Small intestine (tissue), 4 donors: ENCODE measurements around the gene EXOSC1. TPM values are rescaled to one million over a fixed set of nuclear protein-coding genes. Genes with fewer than 3 reads are reported as not detected.

ENCODE experiments used
- polyA plus RNA-seq, 4 donors: library from polyadenylated mRNA; stranded (reverse) in 3 of 4; unstranded in 1 of 4; fragments of 200-250 nt in 3 of 4; fragments of 120-200 nt in 1 of 4; gene quantifications; one replicate each; pipeline versions ENCODE4 v1.2.1 to v1.2.3, GENCODE V29; 2013
- donor health status: healthy with polysubstance abuse.
- donor health status: Bipolar disorder and iron deficiency.
- donor health status: healthy.

EXOSC1 gene
- polyA plus RNA-seq, 4 donors, result 33.8 to 47.1 (median 37.9) TPM

Other genes with a start within 250 kb of the EXOSC1 start
- gene ARHGAP19, start 153.4 kb downstream of the EXOSC1 start, polyA plus RNA-seq, result 10 to 100 TPM in 1 of 4 donors, 1 to 10 TPM in 3; 2.2 to 15.2 (median 3.7) TPM
- gene FRAT1, start 126.7 kb downstream of the EXOSC1 start, polyA plus RNA-seq, result 1 to 10 TPM; 3.8 to 6.1 (median 5.4) TPM
- gene FRAT2, start 111.3 kb downstream of the EXOSC1 start, polyA plus RNA-seq, result 10 to 100 TPM; 23.2 to 38.2 (median 29.1) TPM
- gene RRP12, start 44.7 kb downstream of the EXOSC1 start, polyA plus RNA-seq, result 10 to 100 TPM in 2 of 4 donors, 1 to 10 TPM in 2; 6.0 to 24.5 (median 12.5) TPM
- gene PGAM1, start 19.8 kb downstream of the EXOSC1 start, polyA plus RNA-seq, result 100 to 1,000 TPM; 129 to 300 (median 235) TPM
- gene ZDHHC16, start 169 bp upstream of the EXOSC1 start, polyA plus RNA-seq, result 10 to 100 TPM; 17.0 to 36.0 (median 28.9) TPM
- gene MMS19, start 52.4 kb upstream of the EXOSC1 start, polyA plus RNA-seq, result 10 to 100 TPM; 44.7 to 55.3 (median 50.5) TPM
- 1 to 10 TPM; 1.1 to 7.6 (median 4.8) TPM for gene UBTD1, start 52.9 kb upstream of the EXOSC1 start, polyA plus RNA-seq
- gene ANKRD2, start 126.8 kb upstream of the EXOSC1 start, polyA plus RNA-seq, result 1 to 10 TPM in 2 of 4 donors, under 1 TPM in 2; 0.04 to 8.6 (median 2.0) TPM
- gene HOGA1, start 138.4 kb upstream of the EXOSC1 start, polyA plus RNA-seq, result 10 to 100 TPM in 1 of 4 donors, under 1 TPM in 3; 0.45 to 12.1 (median 0.66) TPM
- gene C10orf62, start 143.7 kb upstream of the EXOSC1 start, polyA plus RNA-seq, result under 1 TPM in 1 of 4 donors, not detected in 3; 0.41 TPM
- gene MORN4, start 187.5 kb upstream of the EXOSC1 start, polyA plus RNA-seq, result 10 to 100 TPM in 1 of 4 donors, 1 to 10 TPM in 1, not detected in 2; 4.0 to 15.5 TPM
- gene PI4K2A, start 194.7 kb upstream of the EXOSC1 start, polyA plus RNA-seq, result 10 to 100 TPM in 3 of 4 donors, 1 to 10 TPM in 1; 9.5 to 34.0 (median 12.0) TPM
- 10 to 100 TPM; 18.2 to 64.9 (median 46.8) TPM for gene AVPI1, start 241.2 kb upstream of the EXOSC1 start, polyA plus RNA-seq